Keratinocyte (primary cell): ENCODE data around the gene DNMBP. TPM values are rescaled to one million over a fixed set of nuclear protein-coding genes. Genes with fewer than 3 reads are reported as not detected.
A peak's percentile ranks its signal among the peaks of the same experiment; 100 is the strongest.

Experiments
- DNase-seq: peaks from one replicate; pipeline ENCODE4 v3.0.0-alpha.2; 2011; ENCODE audit warnings: low read depth, missing footprints, low spot score
- FAIRE-seq: peaks from 2 replicates; lab custom pipeline; 2011; peaks lifted over from hg19 to GRCh38; lab: Jason Lieb, UNC
- H2AFZ ChIP-seq: 2 replicates; pipeline ENCODE4 v1.6.0; 2012; ENCODE audit warnings: low read length, control low read depth, inconsistent platforms; ENCODE audit not compliant: control insufficient read depth
- H3K27ac ChIP-seq: 2 replicates; pipeline ENCODE4 v1.5.1; 2011; ENCODE audit warnings: low read length; ENCODE audit not compliant: control insufficient read depth, insufficient read depth
- H3K27me3 ChIP-seq: 3 replicates; pipeline ENCODE4 v1.6.0; 2011; ENCODE audit warnings: low read length; ENCODE audit not compliant: control insufficient read depth, insufficient read depth; ENCODE audit errors: extremely low read depth
- H3K36me3 ChIP-seq, 2 experiments: 2 replicates in 1 of 2; 3 replicates in 1 of 2; pipeline ENCODE4 v1.5.1; 2011; ENCODE audit warnings: low read length in 2 of 2, mild to moderate bottlenecking in 1 of 2; ENCODE audit not compliant: control insufficient read depth in 2 of 2, insufficient read depth in 2 of 2; ENCODE audit errors: extremely low read depth in 1 of 2
- H3K4me1 ChIP-seq: 3 replicates; pipeline ENCODE4 v1.5.1; 2011; ENCODE audit warnings: low read length; ENCODE audit not compliant: control insufficient read depth, insufficient read depth; ENCODE audit errors: extremely low read depth
- H3K4me2 ChIP-seq: 3 replicates; pipeline ENCODE4 v1.6.0; 2011; ENCODE audit warnings: low read depth, low read length; ENCODE audit not compliant: control insufficient read depth, insufficient read depth; ENCODE audit errors: extremely low read depth
- H3K4me3 ChIP-seq, 3 experiments: fragments of 200-600 bp in 1 of 3; sonication (generic) in 1 of 3; 2 replicates in 2 of 3; 3 replicates in 1 of 3; pipeline ENCODE4 v1.5.1; 2011 to 2016; ENCODE audit warnings: low read length in 3 of 3, mild to moderate bottlenecking in 3 of 3, control low read depth in 2 of 3, inconsistent platforms in 1 of 3, low read depth in 1 of 3, mixed read lengths in 1 of 3, mixed run types in 1 of 3, moderate library complexity in 1 of 3; ENCODE audit not compliant: control insufficient read depth in 2 of 3, insufficient read depth in 2 of 3; ENCODE audit errors: extremely low read depth in 1 of 3
- H3K79me2 ChIP-seq: 2 replicates; pipeline ENCODE4 v1.6.0; 2012; ENCODE audit warnings: low read length; ENCODE audit not compliant: control insufficient read depth, insufficient read depth
- H3K9ac ChIP-seq: 3 replicates; pipeline ENCODE4 v1.6.0; 2011; ENCODE audit warnings: low read length; ENCODE audit not compliant: control insufficient read depth, insufficient read depth; ENCODE audit errors: extremely low read depth
- H3K9me1 ChIP-seq: 3 replicates; pipeline ENCODE4 v1.6.0; 2011; ENCODE audit warnings: low read length; ENCODE audit not compliant: control insufficient read depth, insufficient read depth; ENCODE audit errors: extremely low read depth
- H3K9me3 ChIP-seq: 2 replicates; pipeline ENCODE4 v1.5.1; 2012; ENCODE audit warnings: low read depth, low read length; ENCODE audit not compliant: control insufficient read depth
- H4K20me1 ChIP-seq: 3 replicates; pipeline ENCODE4 v1.6.0; 2011; ENCODE audit warnings: low read length; ENCODE audit not compliant: control insufficient read depth, insufficient read depth; ENCODE audit errors: extremely low read depth
- EZH2 ChIP-seq: IDR thresholded peaks from one replicate; pipeline ENCODE4 v1.6.1; 2012; ENCODE audit warnings: inconsistent platforms, mild to moderate bottlenecking, low read length, moderate library complexity
- dilution Hi-C: fragments of 300-500 bp; cut with MboI; formaldehyde crosslinking; loops from one replicate; pipeline ENCODE4 v1.7.0; 2020; ENCODE audit warnings: low sequenced_read_pairs; ENCODE audit not compliant: extremely low pct_ligation_motif_present
- polyA plus RNA-seq, 5 experiments: library from polyadenylated mRNA; depleted of rRNA in 3 of 5; stranded (reverse) in 3 of 5; stranded (forward) in 1 of 5; unstranded in 1 of 5; fragments of >200 nt; gene quantifications; 1 replicate in 1 of 5; 2 replicates in 3 of 5; 3 replicates in 1 of 5; pipeline versions ENCODE4 v1.2.1 to v1.2.3, GENCODE V29; 2011 to 2012; ENCODE audit warnings: missing spikeins in 2 of 5, low read depth in 1 of 5, low replicate concordance in 1 of 5
- TF ChIP-seq, protein P1 (sequence below), 3 experiments: IDR thresholded peaks in 1 of 3; conservative IDR thresholded peaks in 1 of 3; optimal IDR thresholded peaks in 1 of 3; 2 replicates in 2 of 3; 3 replicates in 1 of 3; pipeline versions ENCODE3 to v1.5.1; 2011; ENCODE audit warnings: low read length in 3 of 3, mild to moderate bottlenecking in 3 of 3, moderate library complexity in 2 of 3, control low read depth in 1 of 3, inconsistent platforms in 1 of 3; ENCODE audit not compliant: insufficient read depth in 2 of 3; ENCODE audit errors: extremely low read depth in 1 of 3

Gene DNMBP
- polyA plus RNA-seq, 1 donor (not counting 4 experiments of a cell fraction or from before 2014, with no cell fraction given), result 15.8 TPM

DNA sequence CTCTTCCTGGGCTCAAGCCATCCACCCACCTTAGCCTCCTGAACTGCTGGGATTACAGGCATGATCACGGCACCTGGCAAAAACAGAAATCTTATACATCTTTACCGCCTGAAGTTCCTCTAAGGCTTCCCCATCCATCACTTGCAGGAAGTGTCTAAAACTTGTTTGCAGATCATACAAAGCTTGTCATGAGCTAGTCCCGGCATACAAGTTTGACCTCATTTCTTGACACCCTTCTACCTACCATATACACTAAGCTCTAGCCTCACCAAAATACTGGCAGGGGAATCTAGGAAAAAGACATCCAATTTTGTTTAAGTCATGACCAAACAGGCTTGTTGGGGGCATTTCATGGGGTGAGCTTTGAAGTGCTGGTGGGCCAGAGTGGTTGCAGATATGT lies 14.5 kb downstream of the DNMBP start:
- no peaks in the 10 kb centered on the region for H3K9me1 ChIP-seq
- H3K4me2 ChIP-seq, result no peak overlapping the region
- TF ChIP-seq, protein P1, sequence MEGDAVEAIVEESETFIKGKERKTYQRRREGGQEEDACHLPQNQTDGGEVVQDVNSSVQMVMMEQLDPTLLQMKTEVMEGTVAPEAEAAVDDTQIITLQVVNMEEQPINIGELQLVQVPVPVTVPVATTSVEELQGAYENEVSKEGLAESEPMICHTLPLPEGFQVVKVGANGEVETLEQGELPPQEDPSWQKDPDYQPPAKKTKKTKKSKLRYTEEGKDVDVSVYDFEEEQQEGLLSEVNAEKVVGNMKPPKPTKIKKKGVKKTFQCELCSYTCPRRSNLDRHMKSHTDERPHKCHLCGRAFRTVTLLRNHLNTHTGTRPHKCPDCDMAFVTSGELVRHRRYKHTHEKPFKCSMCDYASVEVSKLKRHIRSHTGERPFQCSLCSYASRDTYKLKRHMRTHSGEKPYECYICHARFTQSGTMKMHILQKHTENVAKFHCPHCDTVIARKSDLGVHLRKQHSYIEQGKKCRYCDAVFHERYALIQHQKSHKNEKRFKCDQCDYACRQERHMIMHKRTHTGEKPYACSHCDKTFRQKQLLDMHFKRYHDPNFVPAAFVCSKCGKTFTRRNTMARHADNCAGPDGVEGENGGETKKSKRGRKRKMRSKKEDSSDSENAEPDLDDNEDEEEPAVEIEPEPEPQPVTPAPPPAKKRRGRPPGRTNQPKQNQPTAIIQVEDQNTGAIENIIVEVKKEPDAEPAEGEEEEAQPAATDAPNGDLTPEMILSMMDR (optimal IDR thresholded peaks at IDR 0.05 in 1 of 3, IDR thresholded peaks at IDR 0.05 in 1 of 3, conservative IDR thresholded peaks at IDR 0.05 in 1 of 3; ENCODE audit: extremely low read depth in 1 of 3, insufficient read depth in 2 of 3, low read length in 3 of 3), result no peak
- TF ChIP-seq EZH2, result no peak
- DNase-seq (no peak), FAIRE-seq (no peak)
- no peaks in the 10 kb centered on the region for H4K20me1 ChIP-seq
- no peak overlapping the region for H3K27ac ChIP-seq
- H3K79me2 ChIP-seq, result peaks cover 95% of the 10 kb centered on the region
- H3K4me3 ChIP-seq, result no peak overlapping the region
- H3K36me3 ChIP-seq, result peaks cover 1 to 5% of the 10 kb centered on the region in 2 experiments
- no peak overlapping the region for H2AFZ ChIP-seq
- no peaks in the 10 kb centered on the region for H3K27me3 ChIP-seq
- H3K4me1 ChIP-seq, result peaks cover 26% of the 10 kb centered on the region
- H3K9me3 ChIP-seq, result no peaks in the 10 kb centered on the region
- H3K9ac ChIP-seq, result no peak overlapping the region
- dilution Hi-C loops, result no loop called here

GRCh38 chr10:99994801-99995200 lies 14.9 kb downstream of the DNMBP start:
- no peak for FAIRE-seq
- H3K36me3 ChIP-seq, result peaks cover 0 to 4% of the 10 kb centered on the region in 2 experiments
- H3K27me3 ChIP-seq, result no peaks in the 10 kb centered on the region
- H3K4me2 ChIP-seq, result no peak overlapping the region
- no peaks in the 10 kb centered on the region for H3K9me3 ChIP-seq
- H3K4me3 ChIP-seq, result no peak overlapping the region
- no peak for DNase-seq
- H3K79me2 ChIP-seq, result peaks cover 95% of the 10 kb centered on the region
- no peak overlapping the region for H2AFZ ChIP-seq
- H3K27ac ChIP-seq, result peak overlapping the region; percentile 39
- dilution Hi-C loops, result no loop called here
- no peaks in the 10 kb centered on the region for H4K20me1 ChIP-seq
- no peaks in the 10 kb centered on the region for H3K9me1 ChIP-seq
- H3K4me1 ChIP-seq, result peaks cover 26% of the 10 kb centered on the region
- H3K9ac ChIP-seq, result no peak overlapping the region
- TF ChIP-seq, protein P1 (optimal IDR thresholded peaks at IDR 0.05 in 1 of 3, IDR thresholded peaks at IDR 0.05 in 1 of 3, conservative IDR thresholded peaks at IDR 0.05 in 1 of 3; ENCODE audit: extremely low read depth in 1 of 3, insufficient read depth in 2 of 3, low read length in 3 of 3), result no peak
- TF ChIP-seq EZH2, result no peak
